Measurements from ENCODE around the gene PGLYRP2. TPM values are rescaled to one million over a fixed set of nuclear protein-coding genes. Genes with fewer than 3 reads are reported as not detected.
"Not testable (repeated sequence)": the region's sequence is repeated elsewhere in the genome, so short reads cannot be mapped to it uniquely, and the experiment has no call there.

The PGLYRP2 gene
- total RNA-seq, 1 donor from 2014 or later: not detected

GRCh38 chr19:15498156-15498858, 19.0 kb upstream of the PGLYRP2 start:
- Mint-ChIP-seq H3K9me3 (no peaks in the 10 kb centered on the region), H3K36me3 (no peaks in the 10 kb centered on the region), H3K27ac (no peak overlapping the region), H3K27me3 (no peaks in the 10 kb centered on the region), H3K4me1 (ENCODE audit: unreplicated experiment) (no peaks in the 10 kb centered on the region), H3K4me3 (no peak overlapping the region)
- DNase-seq (ENCODE audit: extremely low spot score, unreplicated experiment): no peak
- TF ChIP-seq, protein P1, sequence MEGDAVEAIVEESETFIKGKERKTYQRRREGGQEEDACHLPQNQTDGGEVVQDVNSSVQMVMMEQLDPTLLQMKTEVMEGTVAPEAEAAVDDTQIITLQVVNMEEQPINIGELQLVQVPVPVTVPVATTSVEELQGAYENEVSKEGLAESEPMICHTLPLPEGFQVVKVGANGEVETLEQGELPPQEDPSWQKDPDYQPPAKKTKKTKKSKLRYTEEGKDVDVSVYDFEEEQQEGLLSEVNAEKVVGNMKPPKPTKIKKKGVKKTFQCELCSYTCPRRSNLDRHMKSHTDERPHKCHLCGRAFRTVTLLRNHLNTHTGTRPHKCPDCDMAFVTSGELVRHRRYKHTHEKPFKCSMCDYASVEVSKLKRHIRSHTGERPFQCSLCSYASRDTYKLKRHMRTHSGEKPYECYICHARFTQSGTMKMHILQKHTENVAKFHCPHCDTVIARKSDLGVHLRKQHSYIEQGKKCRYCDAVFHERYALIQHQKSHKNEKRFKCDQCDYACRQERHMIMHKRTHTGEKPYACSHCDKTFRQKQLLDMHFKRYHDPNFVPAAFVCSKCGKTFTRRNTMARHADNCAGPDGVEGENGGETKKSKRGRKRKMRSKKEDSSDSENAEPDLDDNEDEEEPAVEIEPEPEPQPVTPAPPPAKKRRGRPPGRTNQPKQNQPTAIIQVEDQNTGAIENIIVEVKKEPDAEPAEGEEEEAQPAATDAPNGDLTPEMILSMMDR (conservative IDR thresholded peaks at IDR 0.05): no peak

GRCh38 chr19:15495151-15495550, 15.8 kb upstream of the PGLYRP2 start:
- Mint-ChIP-seq H3K27me3 (no peaks in the 10 kb centered on the region), H3K9me3 (no peaks in the 10 kb centered on the region)
- TF ChIP-seq, protein P1 (conservative IDR thresholded peaks at IDR 0.05): no peak

DNA sequence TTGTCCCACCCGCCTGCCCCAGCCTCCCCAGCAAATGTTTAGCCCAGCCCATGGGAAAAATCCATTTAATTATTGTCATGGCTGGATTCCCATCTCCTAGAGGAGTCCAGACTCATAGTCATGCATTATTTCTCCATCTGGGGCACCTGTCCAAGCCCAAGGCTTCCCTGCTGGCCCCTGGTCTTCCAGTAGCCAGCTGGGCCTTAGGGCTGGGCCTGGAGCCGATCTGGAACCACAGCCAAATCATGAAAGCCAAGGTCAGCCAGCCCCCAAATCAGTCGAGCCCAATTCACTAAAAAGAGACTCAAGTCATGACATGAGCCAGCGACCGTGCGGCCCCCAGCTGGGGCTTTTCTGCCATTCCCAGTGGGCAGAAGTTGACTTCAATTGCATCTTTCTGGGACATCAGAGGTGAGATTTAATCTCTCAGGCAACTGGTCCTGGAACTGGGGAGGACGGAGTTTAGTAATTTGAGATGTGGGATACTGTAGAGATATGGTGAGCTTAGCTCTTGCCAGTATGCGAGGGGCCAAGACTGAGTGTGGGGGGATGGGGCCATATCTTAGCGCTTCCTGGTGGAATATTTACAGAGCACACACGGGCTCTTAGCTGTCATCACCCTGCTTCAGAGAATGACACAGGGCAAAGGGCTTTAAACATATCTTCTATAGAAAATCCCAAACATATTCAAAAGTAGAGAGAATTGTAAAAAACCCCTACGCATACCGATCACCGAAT, 9.4 kb upstream of the PGLYRP2 start:
- DNase-seq (ENCODE audit: extremely low spot score, unreplicated experiment): no peak
- Mint-ChIP-seq H3K27ac (no peak overlapping the region), H3K4me3 (no peak overlapping the region), H3K9me3 (no peaks in the 10 kb centered on the region), H3K36me3 (no peaks in the 10 kb centered on the region), H3K4me1 (ENCODE audit: unreplicated experiment) (no peaks in the 10 kb centered on the region), H3K27me3 (no peaks in the 10 kb centered on the region)
- TF ChIP-seq, protein P1 (conservative IDR thresholded peaks at IDR 0.05): no peak

More at GRCh38 chr19:15495151-15495550, 15.8 kb upstream of the PGLYRP2 start:
- no peak for DNase-seq (ENCODE audit: extremely low spot score, unreplicated experiment)
- no peaks in the 10 kb centered on the region for H3K4me1 Mint-ChIP-seq (ENCODE audit: unreplicated experiment)
- H3K4me3 Mint-ChIP-seq: no peak overlapping the region
- H3K27ac Mint-ChIP-seq: no peak overlapping the region
- H3K36me3 Mint-ChIP-seq: no peaks in the 10 kb centered on the region

DNA sequence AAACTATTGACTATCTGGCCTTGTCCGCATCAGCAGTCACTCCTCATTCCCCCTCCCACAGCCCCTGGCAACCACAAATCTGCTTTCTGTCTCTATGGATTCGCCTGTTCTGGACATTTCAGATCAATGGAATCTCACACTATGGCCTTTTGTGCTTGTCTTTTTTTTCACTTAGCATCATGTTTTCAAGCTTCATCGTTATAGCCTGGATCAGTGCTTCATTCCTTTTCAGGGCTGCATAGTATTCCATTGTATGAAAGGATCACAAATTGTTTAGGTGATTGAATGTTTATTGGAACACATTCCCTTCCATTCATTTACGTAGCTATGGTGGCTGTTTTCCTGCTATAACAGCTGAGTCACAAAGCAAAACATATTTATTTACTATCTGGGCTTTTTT, 7.7 kb upstream of the PGLYRP2 start:
- Mint-ChIP-seq H3K9me3 (peaks cover 3% of the 10 kb centered on the region), H3K4me3 (no peak overlapping the region), H3K36me3 (no peaks in the 10 kb centered on the region), H3K27me3 (no peaks in the 10 kb centered on the region), H3K27ac (no peak overlapping the region), H3K4me1 (ENCODE audit: unreplicated experiment) (no peaks in the 10 kb centered on the region)
- TF ChIP-seq, protein P1 (conservative IDR thresholded peaks at IDR 0.05): no peak
- DNase-seq (ENCODE audit: extremely low spot score, unreplicated experiment): no peak

GRCh38 chr19:15485768-15486167, 6.5 kb upstream of the PGLYRP2 start:
- DNase-seq (ENCODE audit: extremely low spot score, unreplicated experiment); H3K4me1 Mint-ChIP-seq (ENCODE audit: unreplicated experiment); H3K36me3 Mint-ChIP-seq; H3K27me3 Mint-ChIP-seq; H3K9me3 Mint-ChIP-seq; H3K27ac Mint-ChIP-seq; H3K4me3 Mint-ChIP-seq: not testable (repeated sequence)

DNA sequence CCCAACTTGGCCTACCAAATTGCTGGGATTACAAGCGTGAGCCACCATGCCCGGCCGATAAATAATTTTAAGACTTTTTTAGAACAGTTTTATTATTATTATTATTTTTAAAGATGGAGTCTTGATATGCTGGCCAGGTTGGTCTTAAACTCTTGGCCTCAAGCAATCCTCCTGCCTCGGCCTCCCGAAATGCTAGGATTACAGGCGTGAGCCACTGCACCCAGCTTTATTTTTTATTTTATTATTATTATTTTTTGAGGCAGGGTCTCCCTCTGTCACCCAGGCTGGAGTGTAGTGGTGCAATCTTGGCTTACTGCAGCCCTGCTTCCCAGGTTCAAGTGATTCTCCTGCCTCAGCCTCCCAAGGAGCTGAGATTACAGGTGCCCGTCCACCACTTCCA, 1.7 kb upstream of the PGLYRP2 start:
- not testable (repeated sequence) for H3K27me3 Mint-ChIP-seq; DNase-seq (ENCODE audit: extremely low spot score, unreplicated experiment); H3K36me3 Mint-ChIP-seq; H3K4me1 Mint-ChIP-seq (ENCODE audit: unreplicated experiment); H3K9me3 Mint-ChIP-seq; H3K4me3 Mint-ChIP-seq; H3K27ac Mint-ChIP-seq
